Dermis lymphatic vessel endothelial cell (primary cell): Measurements from ENCODE around the gene ACTRT1. TPM values are rescaled to one million over a fixed set of nuclear protein-coding genes. Genes with fewer than 3 reads are reported as not detected.

Experiments used
- total RNA-seq: library from RNA; depleted of rRNA; stranded (reverse); fragments of >200 nt; gene quantifications from 2 replicates; pipeline ENCODE4 v1.2.1, GENCODE V29; 2014

Gene ACTRT1
- total RNA-seq: not detected in 2 replicates

DNA sequence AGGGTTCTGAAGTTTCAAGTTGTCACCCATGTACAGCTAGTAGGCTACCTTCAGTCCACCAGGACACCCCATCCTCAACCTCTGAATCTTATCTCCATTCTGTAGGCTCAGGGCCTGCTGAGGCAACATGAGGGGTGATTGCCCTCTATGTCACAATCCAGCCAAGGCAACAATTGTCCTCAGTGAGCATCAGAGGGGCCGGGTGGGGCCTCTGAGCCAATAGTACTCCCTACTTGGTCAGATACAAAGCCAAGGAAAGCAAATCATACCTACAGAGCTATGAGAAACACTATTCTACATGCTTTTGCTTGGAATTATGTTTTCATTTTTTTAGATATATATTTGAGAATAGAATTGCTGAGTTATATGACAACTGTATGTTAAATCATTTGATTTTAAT lies at the start of gene ACTRT1:
TSS of gene ACTRT1 (minus strand) at position 101 of the 400 bp plus-strand sequence. CDS start 197 bp downstream, outside the sequence.

